ENCODE results near the gene SENP1. TPM values are rescaled to one million over a fixed set of nuclear protein-coding genes. Genes with fewer than 3 reads are reported as not detected.

The SENP1 gene
- total RNA-seq, 2 experiments from 2014 or later: 41.3 to 54.8 TPM

GRCh38 chr12:48105321-48105866 is 485 bp downstream of the SENP1 start:
- peaks cover 57% of the 10 kb centered on the region for H3K4me1 Mint-ChIP-seq

DNA sequence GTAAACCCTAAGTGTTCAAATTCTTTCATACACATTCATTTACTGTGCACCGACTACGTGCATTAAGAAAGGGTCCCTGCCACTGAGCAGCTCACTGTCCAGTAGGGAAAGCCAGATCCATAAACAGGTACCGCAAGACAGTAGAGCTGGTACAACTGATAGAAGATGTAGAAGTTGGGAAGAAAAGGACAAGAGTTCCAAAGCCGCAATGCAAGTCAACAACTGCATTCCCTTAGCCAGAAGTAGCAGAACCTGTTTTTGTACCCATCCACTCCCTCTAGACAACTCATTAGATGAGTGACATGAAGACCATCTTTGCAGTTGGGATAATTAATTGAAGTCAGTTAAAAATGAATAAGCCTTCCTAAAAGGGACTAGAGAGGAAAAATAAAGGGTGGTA is 1.3 kb downstream of the SENP1 start:
- H3K27me3 Mint-ChIP-seq: no peaks in the 10 kb centered on the region
- CTCF ChIA-PET: interaction anchor here (1.2 to 3.3 kb wide), 3 partner anchors 45 to 79 kb away, joined by 3 to 13 read pairs (median 3); partner anchors contain the start of gene CCDC184
- H3K36me3 Mint-ChIP-seq: peaks cover 8% of the 10 kb centered on the region
- DNase-seq (no peak), ATAC-seq (no peak)
- H3K4me3 Mint-ChIP-seq: peak overlapping the region; percentile 89
- no peaks in the 10 kb centered on the region for H3K9me3 Mint-ChIP-seq (ENCODE audit: low read depth)
- peak overlapping the region; percentile 86 for H3K27ac Mint-ChIP-seq
- peaks cover 51% of the 10 kb centered on the region for H3K4me1 Mint-ChIP-seq

More at GRCh38 chr12:48105321-48105866, 485 bp downstream of the SENP1 start:
- no peaks in the 10 kb centered on the region for H3K9me3 Mint-ChIP-seq (ENCODE audit: low read depth)
- peak overlapping the region; percentile 86 for H3K27ac Mint-ChIP-seq
- DNase-seq: no peak
- CTCF ChIA-PET: interaction anchor here (0.7 to 3.3 kb wide), 8 partner anchors 14 to 78 kb away, joined by 3 to 13 read pairs (median 3); partner anchors contain the start of genes ASB8 and CCDC184
- H3K27me3 Mint-ChIP-seq: no peaks in the 10 kb centered on the region
- peaks cover 6% of the 10 kb centered on the region for H3K36me3 Mint-ChIP-seq
- peak overlapping the region; percentile 89 for H3K4me3 Mint-ChIP-seq
- peak; percentile 35 for ATAC-seq

DNA sequence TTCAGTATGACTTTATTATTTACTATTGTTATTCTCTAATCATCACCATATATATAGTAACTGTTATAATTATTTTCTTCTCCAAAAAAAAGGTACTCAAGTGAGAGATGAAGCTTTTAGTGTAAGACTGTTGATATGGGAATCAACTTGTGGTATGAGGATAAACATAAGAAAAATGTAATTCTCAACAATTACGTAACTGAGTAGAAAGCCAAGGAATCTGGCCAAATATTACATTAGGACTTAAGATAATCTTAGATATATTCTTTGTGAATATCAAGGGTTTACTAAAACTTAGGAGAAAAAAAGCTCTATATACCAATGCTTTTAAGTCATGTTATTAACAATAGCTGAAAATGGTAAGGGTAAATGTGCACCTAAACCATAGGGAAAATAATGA is 13.3 kb downstream of the SENP1 start:
- CTCF ChIA-PET: no interaction called here

GRCh38 chr12:48086327-48086726 is 19.6 kb downstream of the SENP1 start:
- Mint-ChIP-seq H3K4me3 (no peak overlapping the region), H3K36me3 (peaks cover 32% of the 10 kb centered on the region), H3K27ac (no peak overlapping the region), H3K27me3 (no peaks in the 10 kb centered on the region), H3K9me3 (ENCODE audit: low read depth) (no peaks in the 10 kb centered on the region), H3K4me1 (no peaks in the 10 kb centered on the region)
- DNase-seq (no peak), ATAC-seq (no peak)
- CTCF ChIA-PET: interaction anchor here (1.0 to 1.2 kb wide), 2 partner anchors 17 to 181 kb away, joined by 3 read pairs; no protein-coding TSS in a partner anchor

More for the DNA sequence above, 13.3 kb downstream of the SENP1 start:
- Mint-ChIP-seq H3K4me1 (peaks cover 2% of the 10 kb centered on the region), H3K4me3 (no peak overlapping the region), H3K27ac (no peak overlapping the region), H3K36me3 (peaks cover 24% of the 10 kb centered on the region), H3K9me3 (ENCODE audit: low read depth) (no peaks in the 10 kb centered on the region), H3K27me3 (no peaks in the 10 kb centered on the region)
- DNase-seq: no peak
- no peak for ATAC-seq

GRCh38 chr12:48084841-48085460 is 20.9 kb downstream of the SENP1 start:
- Mint-ChIP-seq H3K27me3 (no peaks in the 10 kb centered on the region), H3K4me1 (no peaks in the 10 kb centered on the region), H3K4me3 (no peak overlapping the region), H3K36me3 (peaks cover 33% of the 10 kb centered on the region), H3K9me3 (ENCODE audit: low read depth) (no peaks in the 10 kb centered on the region), H3K27ac (no peak overlapping the region)
- no peak for DNase-seq
- no peak for ATAC-seq
- CTCF ChIA-PET: interaction anchor here (0.6 to 1.6 kb wide), 4 partner anchors 24 to 329 kb away, joined by 3 to 7 read pairs (median 4); partner anchors contain the start of gene ASB8

DNA sequence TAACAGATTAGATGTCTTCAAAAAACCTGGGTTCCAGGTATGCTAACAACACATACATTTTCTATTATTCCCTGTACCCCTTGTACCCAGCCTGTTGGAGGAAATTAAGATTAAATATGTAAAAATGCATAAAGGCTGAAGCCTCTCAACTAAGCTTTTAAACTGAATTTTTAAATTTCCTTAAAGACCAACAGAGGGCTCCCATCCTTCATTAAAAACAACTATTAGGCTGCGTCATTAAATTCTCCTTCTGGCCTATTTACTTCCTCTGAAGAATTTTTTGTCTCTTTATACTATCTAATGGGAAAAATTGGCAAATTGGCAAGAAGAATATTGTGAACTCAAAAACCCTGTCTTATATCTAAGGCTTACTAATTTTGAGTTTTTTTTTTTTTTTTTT is 21.8 kb downstream of the SENP1 start:
- CTCF ChIA-PET: interaction anchor here (0.6 to 1.6 kb wide), 6 partner anchors 11 to 328 kb away, joined by 3 to 7 read pairs (median 3); partner anchors contain the start of gene ASB8
- Mint-ChIP-seq H3K4me3 (no peak overlapping the region), H3K27ac (no peak overlapping the region), H3K4me1 (no peaks in the 10 kb centered on the region), H3K36me3 (peaks cover 35% of the 10 kb centered on the region), H3K9me3 (ENCODE audit: low read depth) (no peaks in the 10 kb centered on the region), H3K27me3 (no peaks in the 10 kb centered on the region)
- ATAC-seq (no peak), DNase-seq (no peak)

GRCh38 chr12:48080821-48081220 is 25.1 kb downstream of the SENP1 start:
- peaks cover 39% of the 10 kb centered on the region for H3K36me3 Mint-ChIP-seq
- no peak overlapping the region for H3K27ac Mint-ChIP-seq
- no peaks in the 10 kb centered on the region for H3K27me3 Mint-ChIP-seq
- CTCF ChIA-PET: interaction anchor here (0.6 to 0.9 kb wide), 3 partner anchors 15 to 84 kb away, joined by 3 read pairs; no protein-coding TSS in a partner anchor
- H3K4me1 Mint-ChIP-seq: no peaks in the 10 kb centered on the region
- ATAC-seq (no peak), DNase-seq (no peak)
- H3K9me3 Mint-ChIP-seq (ENCODE audit: low read depth): no peaks in the 10 kb centered on the region
- no peak overlapping the region for H3K4me3 Mint-ChIP-seq

GRCh38 chr12:48080285-48080684 is 25.6 kb downstream of the SENP1 start:
- Mint-ChIP-seq H3K27me3 (no peaks in the 10 kb centered on the region), H3K27ac (no peak overlapping the region), H3K4me1 (no peaks in the 10 kb centered on the region), H3K36me3 (peaks cover 36% of the 10 kb centered on the region), H3K9me3 (ENCODE audit: low read depth) (no peaks in the 10 kb centered on the region), H3K4me3 (no peak overlapping the region)
- CTCF ChIA-PET: interaction anchor here (0.6 to 0.9 kb wide), 3 partner anchors 16 to 84 kb away, joined by 3 read pairs; no protein-coding TSS in a partner anchor
- ATAC-seq (no peak), DNase-seq (no peak)

DNA sequence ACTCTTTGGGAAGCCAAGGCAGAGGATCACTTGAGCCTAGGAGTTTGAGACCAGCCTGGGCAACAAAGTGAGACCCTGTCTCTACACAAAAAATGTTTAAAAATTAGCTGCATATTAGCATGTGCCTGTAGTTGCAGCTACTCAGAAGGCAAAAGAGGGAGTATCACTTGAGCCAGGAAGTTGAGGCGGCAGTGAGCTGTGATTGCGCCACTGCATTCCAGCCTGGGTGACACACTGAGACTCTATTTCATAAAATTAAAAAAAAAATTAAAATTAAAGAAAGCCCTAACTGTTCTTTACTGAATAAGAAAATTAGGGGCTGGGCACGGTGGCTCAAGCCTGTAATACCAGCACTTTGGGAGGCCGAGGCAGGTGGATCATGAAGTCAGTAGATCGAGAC is 27.0 kb downstream of the SENP1 start:
- Mint-ChIP-seq H3K36me3 (peaks cover 35% of the 10 kb centered on the region), H3K27ac (no peak overlapping the region), H3K4me1 (no peaks in the 10 kb centered on the region), H3K4me3 (no peak overlapping the region), H3K9me3 (ENCODE audit: low read depth) (no peaks in the 10 kb centered on the region), H3K27me3 (no peaks in the 10 kb centered on the region)
- CTCF ChIA-PET: no interaction called here
- DNase-seq (no peak), ATAC-seq (no peak)

GRCh38 chr12:48077111-48077510 is 28.8 kb downstream of the SENP1 start:
- Mint-ChIP-seq H3K27ac (no peak overlapping the region), H3K36me3 (peaks cover 41% of the 10 kb centered on the region), H3K4me1 (no peaks in the 10 kb centered on the region), H3K27me3 (no peaks in the 10 kb centered on the region), H3K4me3 (no peak overlapping the region), H3K9me3 (ENCODE audit: low read depth) (no peaks in the 10 kb centered on the region)
- CTCF ChIA-PET: interaction anchor here (0.7 to 1.3 kb wide), 5 partner anchors 11 to 541 kb away, joined by 3 to 4 read pairs (median 3); no protein-coding TSS in a partner anchor
- ATAC-seq: no peak
- no peak for DNase-seq

GRCh38 chr12:48075832-48076231 is 30.0 kb downstream of the SENP1 start:
- no peak overlapping the region for H3K27ac Mint-ChIP-seq
- CTCF ChIA-PET: no interaction called here
- no peaks in the 10 kb centered on the region for H3K27me3 Mint-ChIP-seq
- peaks cover 45% of the 10 kb centered on the region for H3K36me3 Mint-ChIP-seq
- no peak for ATAC-seq
- H3K4me3 Mint-ChIP-seq: no peak overlapping the region
- no peak for DNase-seq
- H3K9me3 Mint-ChIP-seq (ENCODE audit: low read depth): no peaks in the 10 kb centered on the region
- no peaks in the 10 kb centered on the region for H3K4me1 Mint-ChIP-seq

DNA sequence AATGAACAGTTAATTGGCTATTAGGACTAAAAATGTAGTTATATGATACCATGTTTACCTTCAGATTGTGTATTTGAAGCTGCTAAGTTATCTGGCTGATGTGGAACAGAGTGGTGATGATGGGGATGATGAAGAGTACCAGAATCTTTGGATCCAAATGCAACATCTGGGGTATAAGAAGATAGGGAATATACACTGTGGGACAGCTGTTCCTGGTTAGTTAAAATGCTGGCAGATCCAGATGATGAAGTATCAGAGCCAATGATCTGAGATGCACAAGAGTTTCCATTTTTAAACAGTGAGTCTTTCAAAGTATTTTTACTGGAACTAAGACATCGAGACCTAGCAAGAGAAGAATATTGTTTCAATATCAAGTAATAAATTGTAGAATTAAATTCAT is 31.6 kb downstream of the SENP1 start:
- H3K4me3 Mint-ChIP-seq: no peak overlapping the region
- no peaks in the 10 kb centered on the region for H3K27me3 Mint-ChIP-seq
- CTCF ChIA-PET: interaction anchor here (1.5 kb wide), 1 partner anchor 10 kb away, joined by 3 read pairs; no protein-coding TSS in a partner anchor
- ATAC-seq: no peak
- H3K4me1 Mint-ChIP-seq: no peaks in the 10 kb centered on the region
- H3K27ac Mint-ChIP-seq: no peak overlapping the region
- H3K9me3 Mint-ChIP-seq (ENCODE audit: low read depth): no peaks in the 10 kb centered on the region
- H3K36me3 Mint-ChIP-seq: peaks cover 47% of the 10 kb centered on the region
- DNase-seq: no peak

DNA sequence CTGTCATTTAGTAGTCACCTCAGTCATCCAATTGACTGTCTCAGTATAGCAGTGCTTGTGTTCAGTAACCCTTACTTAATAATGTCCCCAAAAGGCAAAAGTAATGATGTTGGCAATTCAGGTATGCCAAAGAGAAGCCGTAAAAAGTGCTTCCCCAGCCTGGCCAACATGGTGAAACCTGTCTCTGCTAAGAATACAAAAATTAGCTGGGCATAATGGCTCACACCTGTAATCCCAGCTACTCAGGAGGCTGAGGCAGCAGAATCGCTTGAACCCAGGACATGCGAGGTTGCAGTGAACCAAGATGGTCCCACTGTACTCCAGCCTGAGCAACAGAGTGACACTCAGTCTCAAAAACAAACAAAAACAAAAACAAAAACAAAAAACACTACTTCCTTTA is 33.6 kb downstream of the SENP1 start:
- Mint-ChIP-seq H3K4me3 (no peak overlapping the region), H3K9me3 (ENCODE audit: low read depth) (no peaks in the 10 kb centered on the region), H3K4me1 (peaks cover 1% of the 10 kb centered on the region), H3K36me3 (peaks cover 40% of the 10 kb centered on the region), H3K27me3 (no peaks in the 10 kb centered on the region), H3K27ac (no peak overlapping the region)
- DNase-seq (no peak), ATAC-seq (no peak)
- CTCF ChIA-PET: no interaction called here

DNA sequence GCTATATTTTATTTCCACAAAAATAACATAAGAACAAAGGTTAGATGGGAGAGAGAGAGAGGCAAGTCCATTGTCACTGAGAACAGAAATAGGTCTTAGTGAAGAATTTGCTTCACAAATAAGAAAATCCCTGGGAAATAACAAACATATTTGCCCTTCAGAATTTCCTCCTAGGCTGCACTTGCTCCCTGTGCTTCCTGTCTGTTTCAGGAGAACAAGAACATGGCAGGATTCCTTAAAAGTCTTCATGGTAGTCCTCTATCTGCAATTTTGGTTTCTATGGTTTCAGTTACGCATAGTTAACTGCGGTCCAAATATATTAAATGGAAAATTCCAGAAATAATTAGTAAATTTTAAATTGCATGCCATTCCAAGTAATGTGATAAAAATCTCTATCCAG is 34.1 kb downstream of the SENP1 start:
- CTCF ChIA-PET: no interaction called here
- ATAC-seq (no peak), DNase-seq (no peak)
- no peak overlapping the region for H3K4me3 Mint-ChIP-seq
- no peaks in the 10 kb centered on the region for H3K9me3 Mint-ChIP-seq (ENCODE audit: low read depth)
- peaks cover 2% of the 10 kb centered on the region for H3K4me1 Mint-ChIP-seq
- no peaks in the 10 kb centered on the region for H3K27me3 Mint-ChIP-seq
- no peak overlapping the region for H3K27ac Mint-ChIP-seq
- H3K36me3 Mint-ChIP-seq: peaks cover 39% of the 10 kb centered on the region
